ENCODE results near the gene ELMOD1. TPM values are rescaled to one million over a fixed set of nuclear protein-coding genes. Genes with fewer than 3 reads are reported as not detected.

Gene ELMOD1
- total RNA-seq, 4 donors from 2014 or later = 0.39 to 1.7 (median 0.54) TPM

DNA sequence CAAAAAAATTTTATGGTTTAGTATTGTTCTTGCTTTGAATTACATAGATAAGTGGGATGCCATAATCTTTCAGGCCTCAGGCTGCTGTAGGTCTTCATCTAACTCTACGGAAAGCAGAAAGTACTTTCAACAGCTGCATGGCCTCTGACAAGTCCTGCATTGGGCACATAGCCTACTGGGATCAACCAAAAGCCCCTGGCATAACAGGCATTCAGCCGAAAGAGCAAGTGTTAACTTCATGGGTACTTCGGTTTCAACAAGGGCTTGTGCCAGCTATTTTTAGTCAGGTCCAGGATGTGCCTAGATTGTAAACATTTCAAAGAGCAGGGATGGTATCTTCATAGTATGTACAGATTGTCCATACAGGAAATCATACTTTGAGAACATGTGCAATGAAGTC lies 117.8 kb downstream of the ELMOD1 start:
- no peaks in the 10 kb centered on the region for H3K9me3 ChIP-seq
- TF ChIP-seq POLR2AphosphoS5 (IDR thresholded peaks at IDR 0.05) = no peak
- no peak for TF ChIP-seq CTCF (IDR thresholded peaks at IDR 0.05)
- DNase-seq (ENCODE audit: extremely low spot score) = no peak
- H3K27ac ChIP-seq (replicated peaks in 1 of 4) = no peak overlapping the region
- 93% methylated on average over 3 of the region's 3 CpGs for WGBS
- peaks cover 0 to 20% (median 0%) of the 10 kb centered on the region in 4 donors for H3K4me1 ChIP-seq
- H3K4me3 ChIP-seq = no peak overlapping the region
- no peaks in the 10 kb centered on the region for H3K36me3 ChIP-seq
- intact Hi-C loops (cut with DNase I) = no loop called here
- H3K27me3 ChIP-seq = no peaks in the 10 kb centered on the region

GRCh38 chr11:107710301-107710700 lies 119.4 kb downstream of the ELMOD1 start:
- peaks cover 0 to 14% (median 0%) of the 10 kb centered on the region in 4 donors for H3K4me1 ChIP-seq
- intact Hi-C loops (cut with DNase I) = no loop called here
- H3K27me3 ChIP-seq = no peaks in the 10 kb centered on the region
- H3K9me3 ChIP-seq = no peaks in the 10 kb centered on the region
- H3K27ac ChIP-seq (replicated peaks in 1 of 4) = no peak overlapping the region
- no peak for DNase-seq (ENCODE audit: extremely low spot score)
- H3K36me3 ChIP-seq = no peaks in the 10 kb centered on the region
- H3K4me3 ChIP-seq = no peak overlapping the region
- TF ChIP-seq EP300 (IDR thresholded peaks at IDR 0.05) (no peak), POLR2A (IDR thresholded peaks at IDR 0.05; ENCODE audit: low read depth) (no peak), CTCF (IDR thresholded peaks at IDR 0.05) (no peak), POLR2AphosphoS5 (IDR thresholded peaks at IDR 0.05) (no peak)
- 71% methylated on average over 1 of the region's 1 CpG for WGBS

GRCh38 chr11:107711861-107712755 lies 121.2 kb downstream of the ELMOD1 start, which contains the start of gene SLN:
Gene SLN (minus strand): TSS chr11:107712056.
- Histone ChIP-seq H3K4me3 (no peak within 1 kb of the TSS), H3K4me1 (peaks cover 0 to 9% (median 0%) of the 10 kb centered on the region in 4 donors), H3K9me3 (no peaks in the 10 kb centered on the region), H3K27me3 (no peaks in the 10 kb centered on the region), H3K27ac (replicated peaks in 1 of 4) (no peak within 1 kb of the TSS), H3K36me3 (no peaks in the 10 kb centered on the region)
- no peak for TF ChIP-seq CTCF (IDR thresholded peaks at IDR 0.05)
- TF ChIP-seq EP300 (IDR thresholded peaks at IDR 0.05) = no peak
- TF ChIP-seq POLR2A (IDR thresholded peaks at IDR 0.05; ENCODE audit: low read depth) = no peak
- no peak for TF ChIP-seq POLR2AphosphoS5 (IDR thresholded peaks at IDR 0.05)
- DNase-seq (ENCODE audit: extremely low spot score) = no peak
- intact Hi-C loops (cut with DNase I) = no loop called here
- 59% methylated on average over 12 of the region's 12 CpGs for whole genome bisulfite sequencing

GRCh38 chr11:107713009-107713408 lies 122.1 kb downstream of the ELMOD1 start:
- 14% methylated on average over 3 of the region's 3 CpGs for WGBS
- H3K36me3 ChIP-seq = no peaks in the 10 kb centered on the region
- H3K4me3 ChIP-seq = no peak overlapping the region
- peaks cover 0 to 8% (median 0%) of the 10 kb centered on the region in 4 donors for H3K4me1 ChIP-seq
- no peaks in the 10 kb centered on the region for H3K27me3 ChIP-seq
- H3K27ac ChIP-seq (replicated peaks in 1 of 4) = no peak overlapping the region
- TF ChIP-seq POLR2AphosphoS5 (IDR thresholded peaks at IDR 0.05) (no peak), POLR2A (IDR thresholded peaks at IDR 0.05; ENCODE audit: low read depth) (no peak), CTCF (IDR thresholded peaks at IDR 0.05) (no peak), EP300 (IDR thresholded peaks at IDR 0.05) (no peak)
- intact Hi-C loops (cut with DNase I) = no loop called here
- no peak for DNase-seq (ENCODE audit: extremely low spot score)
- no peaks in the 10 kb centered on the region for H3K9me3 ChIP-seq

Other genes with a start within 250 kb of the ELMOD1 start
- gene CWF19L2, start 133.3 kb upstream of the ELMOD1 start, total RNA-seq = 10 to 100 TPM; 14.4 to 34.5 (median 17.1) TPM
- gene ALKBH8, start 25.4 kb upstream of the ELMOD1 start, total RNA-seq = 1 to 10 TPM; 4.1 to 5.8 (median 5.4) TPM
- under 1 TPM in 1 of 4 donors, not detected in 3; 0.65 TPM for gene SLN, start 120.9 kb downstream of the ELMOD1 start, total RNA-seq